ENCODE data around the gene NSD2.

DNA sequence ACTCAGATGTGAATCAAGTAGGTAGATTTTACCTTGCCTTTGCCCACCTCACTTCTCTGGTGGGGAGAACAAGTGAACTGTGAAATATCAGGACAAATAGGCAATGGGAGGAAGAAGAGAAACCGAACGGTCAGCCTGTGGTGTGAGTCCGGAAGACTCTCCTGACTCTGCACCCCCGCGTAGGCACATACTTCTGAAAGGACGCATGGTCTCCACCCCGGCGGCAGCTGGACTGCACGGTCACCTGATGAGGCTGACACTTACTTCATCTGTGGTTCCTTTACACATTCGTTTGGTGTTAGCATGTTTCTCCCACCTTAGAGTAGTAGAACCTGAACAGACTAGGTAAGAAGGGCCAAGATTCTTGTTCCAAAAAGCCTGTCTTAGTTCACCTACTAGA, 79.2 kb downstream of the NSD2 start:
- TF ChIP-seq, protein P1, sequence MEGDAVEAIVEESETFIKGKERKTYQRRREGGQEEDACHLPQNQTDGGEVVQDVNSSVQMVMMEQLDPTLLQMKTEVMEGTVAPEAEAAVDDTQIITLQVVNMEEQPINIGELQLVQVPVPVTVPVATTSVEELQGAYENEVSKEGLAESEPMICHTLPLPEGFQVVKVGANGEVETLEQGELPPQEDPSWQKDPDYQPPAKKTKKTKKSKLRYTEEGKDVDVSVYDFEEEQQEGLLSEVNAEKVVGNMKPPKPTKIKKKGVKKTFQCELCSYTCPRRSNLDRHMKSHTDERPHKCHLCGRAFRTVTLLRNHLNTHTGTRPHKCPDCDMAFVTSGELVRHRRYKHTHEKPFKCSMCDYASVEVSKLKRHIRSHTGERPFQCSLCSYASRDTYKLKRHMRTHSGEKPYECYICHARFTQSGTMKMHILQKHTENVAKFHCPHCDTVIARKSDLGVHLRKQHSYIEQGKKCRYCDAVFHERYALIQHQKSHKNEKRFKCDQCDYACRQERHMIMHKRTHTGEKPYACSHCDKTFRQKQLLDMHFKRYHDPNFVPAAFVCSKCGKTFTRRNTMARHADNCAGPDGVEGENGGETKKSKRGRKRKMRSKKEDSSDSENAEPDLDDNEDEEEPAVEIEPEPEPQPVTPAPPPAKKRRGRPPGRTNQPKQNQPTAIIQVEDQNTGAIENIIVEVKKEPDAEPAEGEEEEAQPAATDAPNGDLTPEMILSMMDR (IDR thresholded peaks at IDR 0.05; ENCODE audit: poor library complexity, severe bottlenecking) = no peak
- TF ChIP-seq SMC3 (conservative IDR thresholded peaks at IDR 0.05; ENCODE audit: poor library complexity) = no peak
- TF ChIP-seq, protein P2, sequence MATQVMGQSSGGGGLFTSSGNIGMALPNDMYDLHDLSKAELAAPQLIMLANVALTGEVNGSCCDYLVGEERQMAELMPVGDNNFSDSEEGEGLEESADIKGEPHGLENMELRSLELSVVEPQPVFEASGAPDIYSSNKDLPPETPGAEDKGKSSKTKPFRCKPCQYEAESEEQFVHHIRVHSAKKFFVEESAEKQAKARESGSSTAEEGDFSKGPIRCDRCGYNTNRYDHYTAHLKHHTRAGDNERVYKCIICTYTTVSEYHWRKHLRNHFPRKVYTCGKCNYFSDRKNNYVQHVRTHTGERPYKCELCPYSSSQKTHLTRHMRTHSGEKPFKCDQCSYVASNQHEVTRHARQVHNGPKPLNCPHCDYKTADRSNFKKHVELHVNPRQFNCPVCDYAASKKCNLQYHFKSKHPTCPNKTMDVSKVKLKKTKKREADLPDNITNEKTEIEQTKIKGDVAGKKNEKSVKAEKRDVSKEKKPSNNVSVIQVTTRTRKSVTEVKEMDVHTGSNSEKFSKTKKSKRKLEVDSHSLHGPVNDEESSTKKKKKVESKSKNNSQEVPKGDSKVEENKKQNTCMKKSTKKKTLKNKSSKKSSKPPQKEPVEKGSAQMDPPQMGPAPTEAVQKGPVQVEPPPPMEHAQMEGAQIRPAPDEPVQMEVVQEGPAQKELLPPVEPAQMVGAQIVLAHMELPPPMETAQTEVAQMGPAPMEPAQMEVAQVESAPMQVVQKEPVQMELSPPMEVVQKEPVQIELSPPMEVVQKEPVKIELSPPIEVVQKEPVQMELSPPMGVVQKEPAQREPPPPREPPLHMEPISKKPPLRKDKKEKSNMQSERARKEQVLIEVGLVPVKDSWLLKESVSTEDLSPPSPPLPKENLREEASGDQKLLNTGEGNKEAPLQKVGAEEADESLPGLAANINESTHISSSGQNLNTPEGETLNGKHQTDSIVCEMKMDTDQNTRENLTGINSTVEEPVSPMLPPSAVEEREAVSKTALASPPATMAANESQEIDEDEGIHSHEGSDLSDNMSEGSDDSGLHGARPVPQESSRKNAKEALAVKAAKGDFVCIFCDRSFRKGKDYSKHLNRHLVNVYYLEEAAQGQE (IDR thresholded peaks at IDR 0.05; ENCODE audit: borderline replicate concordance) = no peak
